GM18526 (cell line): ENCODE data around the gene GPX1.

Source experiments
- POLR2A ChIP-seq: IDR thresholded peaks from 3 replicates; pipeline ENCODE4 v1.6.1; 2011; ENCODE audit not compliant: insufficient read length; ENCODE audit errors: extremely low read depth

GPX1 gene

DNA sequence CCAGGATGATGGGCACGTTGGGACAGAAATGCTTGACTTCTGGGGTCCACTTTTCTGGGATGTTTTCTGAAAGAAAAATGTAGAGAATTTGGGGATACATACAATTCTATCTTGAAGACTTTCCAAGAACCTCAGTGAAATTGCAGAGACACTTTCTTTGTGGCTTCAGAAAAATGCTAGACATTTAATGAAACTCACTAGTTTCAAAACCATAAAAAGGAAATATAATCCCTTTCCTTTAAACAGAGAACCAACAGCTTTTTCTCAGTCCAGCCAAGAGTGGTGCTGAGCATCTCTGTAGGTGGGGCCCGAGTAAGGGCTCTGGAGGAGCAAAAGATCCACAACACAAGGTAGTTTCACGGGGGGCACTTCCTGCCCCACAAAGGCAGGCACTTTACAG, 4.4 kb upstream of the GPX1 start:
- no peak for TF ChIP-seq POLR2A

DNA sequence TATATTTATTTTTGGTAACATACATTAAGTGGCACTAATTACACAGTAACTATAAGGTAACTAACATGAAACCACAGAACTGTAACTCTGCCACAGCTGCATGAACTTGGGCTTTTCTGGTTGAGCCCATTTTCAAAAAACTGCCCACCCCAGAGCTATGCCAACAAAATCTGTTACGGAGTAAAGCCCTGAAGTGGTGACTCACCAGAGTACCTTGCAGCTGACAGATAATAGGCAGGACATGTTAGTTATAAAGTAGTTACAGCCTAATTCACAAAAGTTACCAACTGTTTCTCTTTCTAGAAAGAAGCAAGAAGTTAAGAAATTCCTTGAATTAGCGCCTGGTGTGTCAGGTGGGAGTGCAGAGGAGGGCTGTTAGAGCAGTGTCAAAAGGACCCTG, 1.5 kb upstream of the GPX1 start:
- no peak for TF ChIP-seq POLR2A

DNA sequence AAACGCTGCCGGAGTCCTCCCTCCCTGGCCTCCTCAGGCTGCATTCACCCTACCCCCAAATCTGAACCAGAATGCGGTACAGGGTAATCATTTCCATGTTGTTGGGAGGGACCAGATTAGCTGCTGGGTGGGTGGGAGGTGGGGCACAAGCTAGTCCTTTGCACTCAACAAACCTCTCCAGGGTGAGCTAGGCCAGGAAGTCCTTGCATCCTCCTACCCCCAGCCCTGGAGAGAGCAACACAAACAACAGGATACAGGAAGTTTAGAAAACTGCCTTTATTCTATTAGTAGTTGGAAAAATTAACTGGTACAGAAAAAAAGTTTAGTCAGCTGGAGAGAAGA, 702 bp upstream of the GPX1 start:
- TF ChIP-seq POLR2A = no peak

DNA sequence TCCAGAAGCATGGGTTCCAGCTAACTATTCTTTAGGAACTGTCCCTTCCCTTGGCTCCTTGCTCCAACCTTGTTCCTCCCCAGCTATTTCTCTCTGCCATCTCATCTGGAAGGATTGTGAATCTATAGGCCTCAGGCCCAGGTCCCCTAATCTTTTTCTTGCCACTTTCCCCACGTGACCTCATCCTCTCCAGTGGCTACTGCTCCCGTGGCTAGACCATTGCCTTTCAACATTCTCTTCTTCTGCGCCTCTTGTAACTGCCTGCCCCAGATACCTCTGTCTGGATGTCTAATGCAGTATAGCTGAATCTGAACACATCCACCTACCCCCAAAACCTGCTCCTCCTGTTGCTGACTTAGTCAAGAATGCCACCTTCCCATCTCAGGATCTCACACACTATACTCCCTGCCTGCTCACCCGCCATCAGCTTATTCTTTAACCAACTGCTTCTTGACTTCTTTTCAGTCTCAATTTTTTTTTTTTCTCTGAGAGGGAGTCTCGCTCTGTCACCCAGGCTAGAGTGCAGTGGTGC, 5.2 kb downstream of the GPX1 start:
- TF ChIP-seq POLR2A = no peak

DNA sequence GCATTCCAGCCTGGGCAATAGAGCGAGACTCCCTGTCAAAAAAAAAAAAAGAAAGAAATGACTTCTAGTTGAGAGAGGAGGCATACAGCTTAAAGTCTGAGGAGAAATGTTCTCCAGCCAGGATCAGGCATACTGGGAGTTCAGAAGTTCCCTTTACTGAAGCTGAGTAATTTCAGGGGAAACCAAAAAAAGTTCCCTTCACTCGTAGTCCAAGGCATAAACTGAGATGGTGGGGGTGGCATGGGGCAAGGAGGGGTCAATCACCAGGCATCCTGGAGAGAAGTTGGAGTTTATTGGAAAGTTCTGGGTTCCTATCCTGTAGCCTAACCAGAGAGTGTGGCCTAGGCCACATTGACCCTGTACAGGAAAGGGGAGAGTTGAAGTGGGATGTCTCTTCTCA, 5.9 kb downstream of the GPX1 start:
- no peak for TF ChIP-seq POLR2A

DNA sequence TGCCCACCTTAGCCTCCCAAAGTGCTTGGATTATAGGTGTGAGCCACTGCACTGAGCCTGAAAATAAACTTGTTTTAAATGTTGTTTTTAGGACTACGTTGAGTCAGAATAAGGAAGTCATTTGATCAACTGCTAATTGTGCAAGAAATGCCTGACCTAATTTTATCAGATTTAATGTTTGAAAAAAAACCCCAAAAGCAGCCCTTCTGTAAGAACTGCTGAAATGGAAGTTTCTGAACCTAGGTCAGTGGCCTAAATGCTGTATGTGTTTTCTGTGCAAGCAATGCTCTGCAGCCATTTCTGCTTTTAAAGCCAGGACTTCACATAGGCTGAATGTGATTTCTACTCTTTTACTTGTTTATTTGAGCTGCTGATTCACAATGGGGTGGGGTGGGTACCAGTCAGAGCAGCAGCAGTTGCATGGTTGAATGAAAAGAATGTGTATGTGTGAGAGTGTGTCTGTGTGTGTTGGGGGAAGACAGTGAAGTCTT, 6.6 kb downstream of the GPX1 start:
- TF ChIP-seq POLR2A = no peak

DNA sequence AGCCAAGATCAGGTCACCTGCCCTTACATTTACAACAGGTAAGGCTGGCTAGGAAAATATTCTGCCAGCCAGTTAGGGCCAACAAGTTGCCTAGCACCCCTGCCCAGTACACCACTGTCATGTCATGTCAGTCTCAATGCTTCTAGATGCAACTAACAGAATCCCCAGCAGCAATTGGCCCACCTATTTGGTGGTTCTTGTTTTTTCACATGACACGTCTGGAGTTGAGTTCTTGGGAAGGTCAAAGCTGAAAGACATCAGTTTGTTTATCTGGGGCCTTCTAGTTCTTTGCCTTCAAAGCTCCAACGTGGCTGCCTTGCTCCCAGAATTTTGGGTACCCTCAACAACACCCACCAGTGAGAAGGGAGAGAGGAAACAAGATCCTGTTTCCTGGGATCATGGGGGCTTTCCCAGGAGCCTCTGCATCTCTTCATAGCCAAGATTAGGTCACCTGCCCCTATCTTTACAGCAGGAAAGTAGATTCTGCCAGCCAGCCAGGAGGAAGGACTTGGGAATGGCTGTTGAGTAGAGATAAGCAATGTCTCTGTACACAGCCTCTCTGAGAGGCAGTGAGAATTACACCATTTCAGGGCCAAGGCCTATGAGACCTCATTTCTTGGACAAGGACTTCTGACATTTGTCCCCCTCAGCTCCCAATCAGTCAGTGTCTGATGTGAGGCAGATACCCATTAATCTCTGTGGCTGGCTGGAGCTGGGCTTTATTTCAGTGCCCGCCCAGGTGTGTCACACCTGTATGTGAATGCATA, 8.6 kb downstream of the GPX1 start:
- no peak for TF ChIP-seq POLR2A

DNA sequence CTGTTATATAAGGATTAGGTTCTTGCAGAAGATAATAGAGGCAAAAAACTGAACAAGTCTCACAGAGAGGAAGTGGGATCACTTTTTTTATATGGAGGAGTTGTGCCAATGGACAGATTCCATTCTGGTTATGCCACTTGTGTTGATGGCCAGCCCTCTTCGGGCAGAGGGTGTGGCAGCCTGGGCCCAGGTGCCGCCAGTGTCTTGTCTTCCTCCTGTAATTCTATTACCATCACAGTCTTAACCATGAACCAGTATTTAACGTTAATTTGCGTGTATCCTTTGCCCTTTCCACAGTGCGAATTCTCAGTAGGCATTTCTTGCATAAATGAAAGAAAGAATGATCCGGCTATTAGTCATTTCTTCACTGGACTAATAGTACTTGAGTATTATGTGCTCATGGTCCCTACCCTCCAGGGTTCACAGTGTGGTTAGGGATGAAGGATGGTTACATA, 11.3 kb downstream of the GPX1 start:
- no peak for TF ChIP-seq POLR2A

DNA sequence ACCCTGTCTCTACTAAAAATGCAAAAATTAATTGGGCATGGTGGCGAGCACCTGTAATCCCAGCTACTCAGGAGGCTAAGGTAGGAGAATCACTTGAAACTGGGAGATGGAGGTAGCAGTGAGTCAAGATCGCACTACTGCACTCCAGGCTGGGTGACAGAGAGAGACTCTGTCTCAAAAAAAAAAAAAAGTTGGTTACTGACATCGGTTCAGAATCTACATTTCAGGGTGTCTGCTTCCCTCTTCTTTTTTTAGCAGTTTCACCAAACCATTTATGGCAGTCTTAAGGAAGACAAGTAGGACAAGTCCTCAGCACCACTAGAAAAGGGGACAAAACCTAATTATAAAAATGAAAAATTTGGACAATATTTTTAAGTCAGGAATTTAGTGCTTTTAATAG, 15.0 kb downstream of the GPX1 start:
- TF ChIP-seq POLR2A = no peak

DNA sequence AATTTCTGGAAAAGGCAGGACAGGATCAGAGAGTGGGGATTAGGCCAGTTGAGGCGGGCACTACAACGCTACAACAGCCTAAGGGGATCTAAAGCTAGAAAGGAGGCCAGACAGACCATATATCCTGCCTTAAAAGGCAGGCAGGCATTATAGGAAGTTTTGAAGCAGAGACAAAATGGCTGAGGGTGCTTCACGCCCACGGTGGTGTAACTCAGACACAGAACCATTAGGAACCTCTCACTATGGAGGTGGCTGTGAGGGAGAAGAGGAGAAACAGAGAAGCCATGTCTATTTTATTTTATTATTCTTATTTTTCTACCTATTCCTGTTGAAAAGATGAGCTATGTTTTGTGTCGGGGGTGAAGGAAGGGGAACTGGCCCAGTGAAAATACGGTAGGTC, 16.2 kb downstream of the GPX1 start:
- TF ChIP-seq POLR2A = no peak

DNA sequence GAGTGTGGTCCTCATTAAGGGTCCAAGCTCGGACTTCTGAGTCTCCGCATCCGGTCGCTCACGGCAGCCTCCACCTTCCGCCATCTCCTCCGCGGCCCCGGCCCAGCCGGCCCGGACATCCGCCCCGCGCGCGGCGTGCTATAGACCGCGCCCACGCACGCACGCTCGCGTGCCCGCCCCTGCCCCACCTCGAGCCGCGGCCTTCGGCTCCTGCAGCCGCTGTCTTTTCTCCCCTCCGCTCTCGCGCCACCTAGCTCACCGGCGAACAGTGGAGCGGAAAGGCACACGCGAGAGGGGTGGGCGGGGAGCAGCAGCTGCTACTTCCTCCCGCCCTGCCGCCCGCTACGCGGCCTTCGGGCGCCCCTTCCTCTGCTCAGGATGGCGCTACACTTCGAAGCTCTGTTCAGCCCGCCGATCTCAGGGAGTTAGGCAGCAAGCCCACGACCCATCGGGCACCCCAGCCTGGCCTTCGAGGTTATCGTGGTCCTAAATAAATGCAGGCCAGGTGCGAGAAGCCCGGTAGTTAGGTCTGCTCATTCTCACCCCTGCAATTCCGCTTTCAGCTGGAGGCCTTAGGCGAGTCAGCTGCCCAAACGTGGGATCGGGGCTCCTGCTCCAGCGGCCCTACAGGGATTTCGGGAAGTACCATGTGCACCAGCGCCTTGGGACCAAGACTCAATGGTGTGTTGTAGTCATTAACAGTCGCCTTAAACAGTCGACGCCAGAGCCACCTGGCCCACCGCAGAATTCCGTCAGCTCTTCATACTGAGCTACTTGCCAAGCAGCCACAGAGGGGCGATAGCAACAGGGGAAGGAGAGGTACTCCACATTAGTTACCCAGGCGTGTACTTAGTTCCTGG, 18.0 kb downstream of the GPX1 start, which contains the start of gene USP4:
USP4 (minus strand) TSS at position 113 of the 860 bp plus-strand sequence; CDS start at position 84, 29 bp downstream.
- peak; percentile 82 for TF ChIP-seq POLR2A

DNA sequence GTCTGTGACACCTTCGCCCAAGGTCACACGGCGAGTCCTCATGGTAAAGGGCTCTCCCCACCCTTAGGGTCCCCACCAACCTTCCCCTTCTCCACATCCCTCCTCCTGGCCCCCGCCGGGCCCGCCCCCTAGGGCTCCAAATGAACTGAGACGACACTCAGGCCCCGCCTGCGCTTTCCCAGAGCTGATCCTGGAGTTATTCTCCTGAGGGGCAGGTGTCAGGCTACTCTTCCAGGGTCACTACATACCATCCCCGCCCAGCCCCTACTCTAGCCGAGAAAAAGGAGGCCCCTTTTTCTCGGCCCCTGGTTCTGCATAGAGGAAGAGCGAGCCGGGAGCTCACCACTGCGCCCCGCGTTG, 18.6 kb downstream of the GPX1 start:
- no peak for TF ChIP-seq POLR2A

DNA sequence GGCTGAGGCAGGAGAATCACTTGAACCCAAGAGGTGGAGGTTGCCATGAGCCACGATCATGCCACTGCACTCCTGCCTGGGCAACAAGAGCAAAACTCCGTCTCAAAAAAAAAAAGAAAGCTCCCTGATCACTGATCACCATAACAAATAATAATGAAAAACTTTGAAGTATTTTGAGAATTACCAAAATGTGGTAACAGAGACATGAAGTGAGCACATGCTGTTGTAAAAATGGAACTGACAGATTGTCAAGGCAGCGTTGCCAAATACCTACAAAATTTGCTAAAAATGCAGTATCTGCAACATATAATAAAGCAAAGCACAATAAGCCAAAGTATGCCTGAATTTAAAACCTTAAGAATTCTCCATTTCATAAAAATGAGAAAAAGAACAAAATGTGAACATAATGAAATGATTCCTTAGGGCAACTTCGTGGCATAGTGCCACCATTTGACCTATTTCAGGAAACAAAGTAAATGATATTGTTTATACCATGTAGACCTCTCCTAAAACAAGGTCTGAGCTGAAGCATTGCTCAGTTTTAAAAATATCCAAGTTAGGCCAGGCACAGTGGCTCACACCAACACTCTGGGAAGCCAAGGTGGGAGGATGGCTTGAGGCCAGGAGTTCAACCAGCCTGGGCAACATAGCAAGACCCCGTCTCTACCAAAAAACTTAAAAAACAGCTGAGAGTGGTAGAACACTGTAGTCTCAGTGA, 24.1 kb downstream of the GPX1 start:
- TF ChIP-seq POLR2A = no peak

DNA sequence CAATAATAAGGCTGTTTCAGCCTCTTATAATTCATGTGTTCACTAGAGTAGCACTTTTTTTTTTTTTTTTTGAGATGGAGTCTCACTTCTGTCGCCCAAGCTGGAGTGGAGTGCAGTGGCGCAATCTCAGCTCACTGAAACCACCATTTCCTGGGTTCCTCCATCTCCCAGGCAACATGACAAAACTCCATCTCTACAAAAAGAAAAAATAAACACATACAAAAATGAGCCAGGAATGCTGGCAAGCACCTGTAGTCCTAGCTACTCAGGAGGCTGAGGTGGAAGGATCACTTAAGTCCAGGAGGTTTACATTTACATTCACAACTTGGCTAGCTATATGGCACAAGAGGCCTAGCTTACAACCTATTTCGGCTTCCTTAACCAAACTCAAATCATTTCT, 25.1 kb downstream of the GPX1 start:
- TF ChIP-seq POLR2A = no peak

DNA sequence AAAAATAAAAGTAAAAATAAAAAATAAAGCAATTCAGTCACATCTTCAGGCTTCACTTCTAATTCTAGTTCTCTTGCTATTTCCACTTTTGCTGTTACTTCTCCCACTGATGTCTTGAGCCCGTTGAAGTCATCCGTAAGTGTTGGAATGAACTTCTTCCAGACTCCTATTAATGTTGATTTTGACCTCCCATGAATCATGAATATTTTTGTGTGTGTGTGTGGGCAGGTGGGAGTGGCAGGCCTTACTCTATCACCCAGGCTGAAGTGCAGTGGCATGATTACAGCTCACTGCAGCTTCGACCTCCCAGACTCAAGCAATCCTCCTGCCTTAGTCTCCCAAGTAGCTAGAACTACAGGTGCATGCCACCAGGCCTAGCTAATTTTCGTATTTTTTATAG, 29.0 kb downstream of the GPX1 start:
- TF ChIP-seq POLR2A = no peak
